Activated effector memory CD4-positive, alpha-beta T cell treated with Interleukin-2 at 50 U/mL for 16 hours (primary cell): ENCODE measurements around the gene EIF1AD.
"Not testable (repeated sequence)": the region's sequence is repeated elsewhere in the genome, so short reads cannot be mapped to it uniquely, and the experiment has no call there.

Experiments
- DNase-seq: peaks from one replicate; pipeline ENCODE4 v3.0.0-alpha.2; 2020

Gene EIF1AD

DNA sequence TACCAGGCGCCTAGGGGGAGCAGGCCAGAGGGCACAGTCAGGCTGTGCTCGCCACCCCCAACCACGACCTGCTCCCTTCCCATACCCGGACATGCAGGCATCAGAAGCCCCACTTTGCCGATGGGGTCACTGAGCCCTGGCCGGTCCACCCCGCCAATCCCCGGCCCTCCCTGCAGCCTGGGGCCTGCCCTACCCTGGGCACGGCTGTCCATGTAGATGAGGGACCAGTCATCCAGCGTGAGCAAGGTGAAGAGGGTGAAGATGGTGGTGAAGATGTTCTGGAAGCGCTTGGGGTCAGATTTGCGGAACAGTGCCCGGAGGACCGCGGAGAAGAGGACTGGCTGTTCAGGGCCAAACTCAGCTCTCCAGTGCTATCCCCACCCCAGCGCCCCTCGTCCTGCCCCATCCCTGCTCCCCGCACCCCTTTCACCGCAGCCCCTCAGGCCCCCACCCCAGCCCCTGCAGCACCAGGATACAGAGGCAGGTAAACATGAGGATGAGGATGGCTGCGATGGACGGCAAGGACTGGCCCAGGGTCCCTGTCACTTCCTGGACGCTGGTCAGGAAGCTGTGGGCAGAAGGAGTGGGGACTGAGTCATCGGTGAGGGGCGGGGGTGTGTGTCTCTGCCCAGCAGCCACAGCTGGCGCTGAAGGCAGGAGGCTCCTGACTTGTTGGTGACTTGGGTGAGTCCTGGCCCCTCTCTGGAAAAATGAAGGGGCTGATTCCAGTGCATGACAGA lies 18.8 kb upstream of the EIF1AD start:
- no peak for DNase-seq

DNA sequence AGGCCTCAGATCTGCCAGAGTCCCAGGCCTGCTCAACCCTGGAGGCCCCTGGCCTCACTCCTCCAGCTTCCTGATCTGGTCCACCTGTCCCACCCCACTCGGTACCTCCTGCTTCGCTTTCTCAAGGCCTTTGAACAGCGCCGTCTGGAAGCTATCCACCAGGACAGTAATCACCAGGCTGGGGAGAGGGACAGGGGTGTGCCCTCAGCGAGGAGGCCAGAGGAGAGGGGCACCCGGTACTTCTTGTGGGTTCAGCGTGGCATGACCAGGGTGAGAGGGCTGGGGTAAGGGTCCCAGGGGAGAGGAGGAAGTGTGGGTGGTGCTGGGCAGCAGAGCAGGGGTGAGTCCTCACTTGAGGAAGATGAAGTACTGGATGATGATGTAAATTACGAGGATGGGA lies 18.3 kb upstream of the EIF1AD start:
- no peak for DNase-seq

DNA sequence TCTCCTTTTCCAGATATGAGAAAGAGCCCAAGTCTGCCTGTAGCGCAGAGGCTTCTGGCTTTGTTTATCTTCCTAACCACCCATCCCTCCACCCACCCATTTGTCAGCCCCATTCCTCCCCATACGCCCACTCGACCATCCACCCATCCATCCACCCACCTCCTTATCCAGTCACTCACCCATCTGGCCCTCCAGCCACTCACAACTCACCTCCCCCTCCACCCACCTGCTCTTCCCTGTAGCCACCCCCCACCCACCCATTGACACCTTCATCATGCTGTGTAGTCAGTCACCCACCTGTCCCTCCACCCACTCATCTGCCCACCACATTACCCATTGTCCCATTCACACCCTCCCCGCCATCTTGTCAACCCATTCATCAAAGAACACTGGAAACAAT lies 15.4 kb upstream of the EIF1AD start:
- DNase-seq: no peak

GRCh38 chr11:66016793-66017177 lies 14.8 kb upstream of the EIF1AD start:
- DNase-seq: no peak

GRCh38 chr11:66015936-66016792 lies 14.2 kb upstream of the EIF1AD start:
- DNase-seq: no peak

DNA sequence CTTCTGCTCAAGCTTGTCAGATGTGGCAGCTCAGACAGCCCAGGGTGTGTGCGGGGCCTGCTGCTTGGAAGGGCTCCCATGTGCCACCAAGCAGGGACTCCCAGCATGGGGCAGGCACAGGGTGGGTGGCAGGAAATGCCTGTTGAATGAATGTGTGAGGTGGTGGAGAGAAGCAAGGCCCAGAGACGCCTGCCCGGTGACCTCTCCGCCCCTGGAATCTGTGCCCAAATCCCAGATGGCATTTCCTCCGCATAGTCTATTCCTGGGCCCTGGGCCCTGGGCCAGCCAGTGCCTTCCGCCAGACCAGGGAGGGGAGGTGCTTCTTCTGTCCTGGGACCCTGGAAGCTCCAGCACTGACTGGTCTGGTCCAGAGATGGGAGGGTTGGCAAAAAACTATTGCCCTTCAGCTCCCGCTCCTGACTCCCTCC lies 13.5 kb upstream of the EIF1AD start:
- DNase-seq: no peak

DNA sequence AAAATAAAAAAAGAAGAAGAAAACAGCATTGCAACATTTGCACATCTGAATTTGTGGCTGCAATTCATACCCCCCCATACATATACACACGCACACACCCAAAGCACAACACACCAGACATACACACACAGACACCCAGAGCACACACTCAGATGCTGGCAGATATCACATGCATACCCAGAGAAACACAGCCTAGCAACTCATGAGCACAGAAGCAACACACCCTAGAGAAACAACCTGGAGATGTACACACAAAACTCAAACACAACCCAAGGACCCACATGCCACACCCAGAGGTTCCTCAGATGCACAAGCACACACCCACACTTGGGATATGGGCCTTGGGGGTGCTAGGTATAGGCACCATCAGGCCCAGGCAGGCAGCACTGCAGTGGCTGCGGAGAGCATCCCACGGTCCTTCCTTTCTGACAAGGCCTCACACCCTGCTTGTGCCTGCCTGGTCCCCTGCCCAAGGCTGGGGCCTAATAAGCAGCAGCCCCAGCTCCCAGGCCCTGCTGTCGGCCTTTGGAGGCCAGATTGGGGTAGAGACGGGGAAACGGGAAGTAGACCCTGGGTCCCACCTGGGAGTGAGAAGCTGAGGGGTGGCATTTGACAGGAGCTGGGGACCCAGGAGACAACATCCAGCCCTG lies 13.0 kb upstream of the EIF1AD start:
- no peak for DNase-seq

DNA sequence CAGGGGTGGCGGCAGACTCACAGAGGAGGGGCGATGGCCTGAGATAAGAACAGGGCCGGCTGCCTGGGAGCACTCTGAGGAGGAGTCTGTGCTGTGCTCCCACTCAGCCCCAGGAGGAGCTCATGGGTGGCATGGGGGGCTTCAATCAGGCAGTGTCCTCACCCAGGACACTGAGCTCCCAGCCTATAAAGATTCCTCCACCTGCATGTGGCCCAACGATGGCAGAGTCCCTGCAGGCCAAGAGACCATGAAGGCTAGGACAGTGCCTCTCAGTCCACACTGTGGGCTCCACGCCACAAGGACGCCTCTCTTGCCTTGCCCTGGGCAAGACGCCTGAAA lies 11.8 kb upstream of the EIF1AD start:
- no peak for DNase-seq

- DNase-seq: no peak
Observed at GRCh38 chr11:66012946-66013761, 11.2 kb upstream of the EIF1AD start.

GRCh38 chr11:66012371-66012945 lies 10.5 kb upstream of the EIF1AD start:
- DNase-seq: no peak

DNA sequence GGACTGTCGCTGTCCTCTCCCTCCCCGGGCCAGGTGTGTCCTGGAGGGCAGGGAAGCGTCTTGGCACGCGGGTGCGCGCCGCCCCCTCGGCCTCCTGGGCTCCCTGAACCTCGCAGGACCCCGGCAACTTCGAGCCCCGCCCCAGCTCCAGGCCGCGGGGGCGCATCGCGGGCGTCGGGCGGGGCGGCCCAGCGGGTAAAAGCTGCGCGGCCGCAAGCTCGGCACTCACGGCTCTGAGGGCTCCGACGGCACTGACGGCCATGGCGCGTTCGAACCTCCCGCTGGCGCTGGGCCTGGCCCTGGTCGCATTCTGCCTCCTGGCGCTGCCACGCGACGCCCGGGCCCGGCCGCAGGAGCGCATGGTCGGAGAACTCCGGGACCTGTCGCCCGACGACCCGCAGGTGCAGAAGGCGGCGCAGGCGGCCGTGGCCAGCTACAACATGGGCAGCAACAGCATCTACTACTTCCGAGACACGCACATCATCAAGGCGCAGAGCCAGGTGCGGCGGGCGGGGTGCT lies 9.9 kb upstream of the EIF1AD start, which contains the start of gene CST6:
Gene CST6 (plus strand): TSS at position 224 of the 519 bp plus-strand sequence. CDS start 37 bp downstream, at position 261.
- no peak for DNase-seq

DNA sequence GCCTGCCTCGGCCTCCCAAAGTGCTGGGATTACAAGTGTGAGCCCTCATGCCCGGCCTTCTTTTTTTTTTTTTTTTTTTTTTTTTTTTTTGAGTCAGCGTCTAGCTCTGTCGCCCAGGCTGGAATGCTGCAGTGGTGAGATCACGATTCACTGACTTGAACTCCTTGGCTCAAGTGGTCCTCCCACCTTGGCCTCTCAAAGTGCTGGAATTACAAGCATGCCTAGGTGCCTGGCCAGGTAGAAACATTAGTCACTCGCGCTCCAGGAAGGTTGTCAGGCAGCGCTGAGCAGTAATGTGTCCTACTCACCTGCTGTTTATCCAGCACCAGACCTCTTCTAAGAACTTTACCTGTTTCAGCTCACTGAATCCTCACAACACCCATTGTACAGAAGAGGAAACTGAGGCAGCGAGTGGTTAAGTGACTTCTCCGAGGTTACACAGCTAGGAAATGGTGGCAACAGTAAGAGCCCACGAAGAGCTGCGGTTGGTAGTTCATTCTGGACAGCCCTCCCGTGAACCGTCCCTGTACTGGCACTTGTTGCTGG lies 9.4 kb upstream of the EIF1AD start:
- no peak for DNase-seq

DNA sequence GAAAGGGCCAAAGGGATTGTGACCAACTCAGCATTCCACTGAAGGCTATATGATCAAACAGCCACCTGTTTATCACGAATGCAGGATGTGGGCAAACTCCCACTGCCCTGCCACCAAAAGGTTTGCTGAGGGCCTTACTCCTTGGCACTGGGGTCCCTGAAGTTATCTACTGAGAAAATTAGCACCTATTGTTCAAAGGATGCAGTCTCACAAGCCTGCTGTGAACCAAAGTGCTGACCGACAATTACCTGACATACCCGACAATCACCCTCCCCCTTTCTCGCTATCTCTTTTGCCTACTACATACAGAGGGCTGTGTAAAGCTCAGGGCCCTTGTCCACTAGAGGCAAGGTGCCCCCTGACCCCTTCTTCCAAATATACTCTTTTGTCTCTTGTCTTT lies 8.1 kb upstream of the EIF1AD start:
- DNase-seq: not testable (repeated sequence)

DNA sequence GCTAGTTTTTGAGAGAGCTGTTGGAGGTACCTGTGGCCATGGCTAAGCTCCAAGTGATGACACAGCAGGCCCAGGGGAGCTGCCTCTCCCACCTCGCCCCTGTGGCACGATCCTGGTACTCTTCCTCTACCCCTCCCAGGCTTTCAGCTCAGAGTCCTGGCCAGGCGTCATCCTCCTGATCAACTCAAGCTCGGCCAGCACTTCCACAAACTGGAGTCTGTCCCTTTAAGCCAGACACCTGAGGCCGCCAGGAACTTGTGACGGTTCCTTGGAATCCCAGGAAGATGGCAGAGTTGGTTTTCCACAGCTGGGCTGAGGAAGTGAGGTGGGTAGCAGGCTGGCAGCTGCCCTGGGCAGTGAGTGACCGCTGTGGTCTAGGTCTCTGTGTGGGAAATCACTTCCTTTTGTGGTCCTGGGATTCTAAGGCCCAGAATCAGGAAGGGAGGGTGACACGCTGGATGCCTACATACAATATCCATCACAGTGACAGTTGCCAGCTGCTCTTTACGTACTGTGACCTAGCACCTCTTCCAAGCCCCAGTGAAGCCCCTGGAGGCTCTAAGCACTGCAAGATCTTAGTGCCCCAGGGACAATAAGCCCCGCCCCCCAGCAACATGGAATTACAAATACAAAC lies 6.6 kb upstream of the EIF1AD start:
- DNase-seq: no peak

GRCh38 chr11:66008095-66008467 lies 6.1 kb upstream of the EIF1AD start:
- DNase-seq: no peak

DNA sequence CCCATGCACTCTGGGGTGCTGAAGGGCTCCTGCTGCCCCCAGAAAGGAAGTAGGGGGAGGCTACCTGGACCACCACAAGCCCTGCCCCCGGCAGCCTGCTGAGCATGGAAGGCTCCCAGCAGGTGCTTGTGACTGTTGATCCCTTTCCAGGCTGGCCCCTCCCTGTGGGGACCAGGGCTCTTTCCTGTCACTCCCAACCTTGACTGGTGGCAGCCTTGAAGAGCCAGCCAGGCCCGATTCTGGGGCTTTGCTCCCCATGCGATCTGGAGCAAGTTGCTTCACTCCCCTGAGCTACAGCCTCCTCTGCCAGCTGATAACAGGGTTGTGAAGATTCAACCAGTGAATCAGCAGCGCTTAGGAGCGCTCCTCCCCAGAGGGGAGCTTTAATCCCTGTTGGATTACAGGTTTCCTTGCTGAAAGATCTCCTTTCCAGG lies 5.3 kb upstream of the EIF1AD start:
- DNase-seq: no peak

GRCh38 chr11:66006891-66007176 lies 4.9 kb upstream of the EIF1AD start:
- no peak for DNase-seq

- no peak for DNase-seq
Observed at GRCh38 chr11:66006134-66006890, 4.4 kb upstream of the EIF1AD start.

GRCh38 chr11:66004186-66004585 lies 2.2 kb upstream of the EIF1AD start:
- DNase-seq: no peak

- DNase-seq: no peak
Observed at GRCh38 chr11:66003291-66003690, 1.3 kb upstream of the EIF1AD start.

DNA sequence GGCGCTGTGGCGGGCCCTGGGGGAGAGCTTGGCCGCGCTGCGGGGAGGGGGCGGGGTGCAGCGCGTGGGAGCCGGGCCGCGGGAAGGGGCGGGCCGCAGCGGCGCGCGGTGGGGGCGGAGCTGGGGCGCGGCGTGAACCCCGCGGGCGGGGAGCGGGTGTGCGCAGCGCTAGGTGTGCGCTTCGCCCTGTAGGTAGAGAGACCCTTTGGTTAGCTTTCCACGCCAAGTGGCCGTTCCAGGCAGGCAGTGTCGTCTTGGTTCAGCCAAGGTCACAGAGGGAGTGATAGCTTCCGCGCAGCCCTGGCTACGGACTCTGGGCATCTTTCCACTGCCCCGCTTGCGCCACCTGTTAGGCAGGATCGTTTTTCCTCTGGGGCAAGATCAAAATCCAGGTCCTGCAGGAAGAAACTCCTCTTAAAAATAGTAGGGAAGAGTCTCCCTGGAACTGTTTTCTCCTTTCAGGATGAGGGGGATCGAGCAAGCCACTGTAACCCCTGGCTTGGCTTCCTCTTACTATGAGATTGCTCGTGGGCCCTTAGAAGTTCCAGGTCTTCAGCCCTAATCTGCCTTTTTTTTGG lies 780 bp upstream of the EIF1AD start:
- no peak for DNase-seq
